Naive B cell (primary cell): Measurements from ENCODE around the gene ALOX15. TPM values are rescaled to one million over a fixed set of nuclear protein-coding genes. Genes with fewer than 3 reads are reported as not detected.
"Not testable (repeated sequence)": the region's sequence is repeated elsewhere in the genome, so short reads cannot be mapped to it uniquely, and the experiment has no call there.

Experiments
- ATAC-seq, 2 donors: fragments of 150-1000 bp; cut with Tn5 transposase; 2 replicates each; pipeline ENCODE4 v1.10.0; 2021; ENCODE audit warnings: low read depth in 2 of 2, mild to moderate bottlenecking in 2 of 2, moderate library complexity in 2 of 2
- DNase-seq: peaks from one replicate; pipeline ENCODE4 v3.0.0; 2022
- H3K27ac Mint-ChIP-seq, 6 donors: one replicate each; pipeline ENCODE4 v1.8.0; 2020 to 2022; ENCODE audit warnings: mild to moderate bottlenecking in 6 of 6, mixed read lengths in 6 of 6, moderate library complexity in 5 of 6, inconsistent platforms in 2 of 6
- H3K27me3 Mint-ChIP-seq, 3 donors: one replicate each; pipeline ENCODE4 v1.8.0; 2021 to 2022; ENCODE audit warnings: mixed read lengths in 3 of 3, mild to moderate bottlenecking in 1 of 3
- H3K36me3 Mint-ChIP-seq, 2 donors: one replicate each; pipeline ENCODE4 v1.8.0; 2020 to 2022; ENCODE audit warnings: mixed read lengths in 2 of 2, inconsistent platforms in 1 of 2, mild to moderate bottlenecking in 1 of 2
- H3K4me1 Mint-ChIP-seq, 3 donors: one replicate each; pipeline ENCODE4 v1.8.0; 2020 to 2022; ENCODE audit warnings: mixed read lengths in 3 of 3, inconsistent platforms in 1 of 3, mild to moderate bottlenecking in 1 of 3, moderate library complexity in 1 of 3
- H3K4me3 Mint-ChIP-seq, 8 donors: one replicate each; pipeline ENCODE4 v1.8.0; 2020 to 2022; ENCODE audit warnings: mild to moderate bottlenecking in 8 of 8, mixed read lengths in 8 of 8, moderate library complexity in 8 of 8, inconsistent platforms in 2 of 8
- H3K9me3 Mint-ChIP-seq, 7 donors: one replicate each; pipeline ENCODE4 v1.8.0; 2020 to 2022; ENCODE audit warnings: mixed read lengths in 7 of 7, mild to moderate bottlenecking in 5 of 7, inconsistent platforms in 2 of 7, moderate library complexity in 1 of 7
- polyA plus RNA-seq, 6 donors: library from polyadenylated mRNA; unstranded; fragments of 300-500 nt; fragmentation: Illumina TruSeq; gene quantifications; one replicate each; pipeline ENCODE4 v1.2.3, GENCODE V29; 2021; ENCODE audit warnings: low read depth in 6 of 6

Gene ALOX15
- polyA plus RNA-seq, 6 donors from 2014 or later: 0.09 TPM; not detected in 5

DNA sequence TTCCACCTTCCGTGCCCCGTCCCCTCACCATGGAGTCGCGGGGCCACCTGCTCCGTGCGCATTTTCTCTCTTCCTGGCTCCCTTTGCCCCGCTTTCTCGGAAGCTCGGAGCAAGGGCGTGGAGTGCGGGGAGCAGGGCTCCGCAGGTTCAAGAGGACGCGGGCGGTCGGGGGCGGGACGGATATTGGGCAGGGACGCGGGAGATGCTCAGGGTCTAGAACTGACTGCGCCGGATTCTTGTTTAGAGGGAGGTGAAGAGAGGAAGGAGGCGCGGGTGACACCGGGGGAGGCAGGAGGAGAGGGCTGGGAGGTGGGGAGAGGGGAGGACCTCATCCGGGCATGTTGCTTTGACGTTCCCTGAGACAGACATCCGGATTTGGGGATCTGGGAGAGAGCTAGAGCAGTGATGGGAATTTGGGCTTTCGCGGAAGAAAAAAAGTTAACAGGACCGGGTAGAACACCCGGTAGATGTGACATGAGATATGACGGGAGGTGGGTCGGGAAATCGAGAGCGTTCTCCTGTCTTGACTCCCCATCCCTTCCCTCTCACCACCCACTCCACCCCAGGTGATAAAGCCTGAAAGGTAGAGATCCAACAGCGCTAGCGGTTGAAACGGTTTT is 799 bp downstream of the ALOX15 start:
- peaks cover 0 to 10% of the 10 kb centered on the region in 2 donors for H3K36me3 Mint-ChIP-seq
- H3K27ac Mint-ChIP-seq: peak overlapping the region in 1 of 6 donors; percentile 85
- H3K4me3 Mint-ChIP-seq: peak overlapping the region in 6 of 8 donors; percentile 5 to 72 (median 40)
- peaks cover 54 to 75% (median 68%) of the 10 kb centered on the region in 3 donors for H3K27me3 Mint-ChIP-seq
- not testable (repeated sequence) for ATAC-seq, DNase-seq, H3K9me3 Mint-ChIP-seq
- peaks cover 35 to 45% (median 44%) of the 10 kb centered on the region in 3 donors for H3K4me1 Mint-ChIP-seq

DNA sequence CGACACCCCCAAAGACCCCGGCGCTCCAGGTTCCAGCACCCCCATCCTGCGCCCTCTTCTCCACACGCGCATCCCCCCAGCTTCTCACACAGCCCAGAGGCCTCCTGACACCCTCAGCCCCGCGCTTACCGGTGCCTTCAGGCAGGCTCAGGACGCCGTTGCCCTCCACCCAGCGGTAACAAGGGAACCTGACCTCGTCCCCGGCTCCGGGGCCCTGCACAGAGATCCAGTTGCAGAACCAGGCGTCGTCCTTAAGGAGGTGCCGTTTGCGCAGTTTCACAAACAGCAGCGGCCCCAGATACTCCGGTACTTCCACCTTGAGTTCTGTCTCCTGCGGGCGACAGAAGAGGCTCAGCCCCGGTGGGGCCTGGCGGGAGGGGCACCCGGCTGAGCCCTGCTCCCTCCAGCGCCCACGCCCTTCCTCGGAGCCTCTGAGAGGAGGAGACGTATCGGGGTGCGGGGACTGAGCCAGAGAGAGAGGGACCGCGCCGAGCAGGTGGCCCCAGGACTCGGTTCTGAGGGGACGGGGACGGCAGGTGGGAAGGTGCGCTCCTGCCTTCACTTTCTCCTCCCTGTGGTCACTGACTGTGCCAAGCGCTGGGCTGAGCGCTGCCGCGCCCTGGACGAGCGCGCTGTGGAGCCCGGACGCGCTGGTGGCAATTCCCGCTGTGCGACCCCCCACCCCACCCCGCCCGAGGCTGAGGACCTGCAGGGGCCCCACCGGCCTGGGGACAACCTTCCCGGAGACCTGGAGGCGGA is 2.0 kb downstream of the ALOX15 start:
- Mint-ChIP-seq H3K27ac (peak overlapping the region in 2 of 6 donors; percentile 54 to 87), H3K27me3 (peaks cover 44 to 63% (median 56%) of the 10 kb centered on the region in 3 donors), H3K4me1 (peaks cover 44 to 55% (median 53%) of the 10 kb centered on the region in 3 donors), H3K4me3 (peak overlapping the region; percentile 42 to 92 (median 84)), H3K36me3 (peaks cover 0 to 10% of the 10 kb centered on the region in 2 donors)
- DNase-seq: peak; percentile 27
- peak; percentile 65 to 66 for ATAC-seq
- H3K9me3 Mint-ChIP-seq: not testable (repeated sequence)

DNA sequence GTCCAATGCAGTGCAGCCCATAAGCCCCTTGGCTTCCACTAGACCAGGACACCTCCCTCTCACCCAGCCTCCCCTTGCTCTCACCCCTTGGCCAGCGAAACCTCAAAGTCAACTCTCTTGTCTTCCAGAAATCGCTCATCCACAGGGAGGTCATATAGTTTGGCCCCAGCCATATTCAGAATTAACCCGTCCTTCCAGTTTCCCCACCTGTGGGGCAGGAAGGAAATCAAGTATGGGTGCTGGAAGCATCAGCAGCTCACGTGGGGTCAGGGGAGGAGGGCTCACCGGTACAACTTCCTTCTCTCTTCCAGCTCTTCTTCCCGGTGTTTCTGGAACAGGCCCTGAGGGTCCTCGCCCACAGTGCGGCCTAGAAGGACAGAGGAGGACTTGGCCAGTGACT is 2.7 kb downstream of the ALOX15 start:
- DNase-seq, H3K9me3 Mint-ChIP-seq, ATAC-seq: not testable (repeated sequence)
- H3K4me3 Mint-ChIP-seq: peak overlapping the region in 7 of 8 donors; percentile 28 to 92 (median 82)
- peaks cover 0 to 10% of the 10 kb centered on the region in 2 donors for H3K36me3 Mint-ChIP-seq
- peak overlapping the region in 2 of 6 donors; percentile 37 to 54 for H3K27ac Mint-ChIP-seq
- peaks cover 44 to 58% (median 55%) of the 10 kb centered on the region in 3 donors for H3K4me1 Mint-ChIP-seq
- peaks cover 40 to 57% (median 50%) of the 10 kb centered on the region in 3 donors for H3K27me3 Mint-ChIP-seq

DNA sequence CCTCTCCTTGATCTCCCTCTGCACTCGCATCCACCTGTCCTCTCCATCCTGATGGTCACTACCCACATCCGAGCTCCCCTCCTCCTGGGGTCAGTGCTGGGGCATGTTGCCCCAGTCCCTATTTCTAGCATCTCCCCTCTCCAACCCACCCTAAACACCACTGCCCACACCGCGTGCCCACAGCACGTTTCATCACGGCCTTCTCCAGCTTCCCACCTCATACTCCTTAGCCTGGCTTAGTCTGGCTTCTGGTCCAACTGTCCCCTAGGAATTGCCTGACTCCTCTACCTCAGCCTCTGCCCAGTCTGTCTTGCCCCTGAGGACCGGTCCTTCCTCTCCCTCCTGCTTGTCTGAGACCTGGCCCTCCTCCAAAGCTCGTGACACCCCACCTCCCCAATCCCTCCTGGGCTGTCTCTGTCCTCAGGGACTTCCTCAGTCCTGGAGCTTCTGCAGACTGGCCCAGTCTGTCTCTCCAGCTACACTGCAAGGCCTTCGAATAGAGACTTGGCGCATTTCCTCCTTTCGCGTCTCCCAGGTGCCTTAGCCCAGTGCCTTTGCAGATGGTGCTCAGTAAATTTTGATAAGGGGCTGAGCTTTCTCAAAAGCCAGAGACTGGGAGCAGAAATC is 4.9 kb downstream of the ALOX15 start:
- Mint-ChIP-seq H3K4me3 (peak overlapping the region; percentile 47 to 93 (median 79)), H3K4me1 (peaks cover 44 to 57% (median 54%) of the 10 kb centered on the region in 3 donors), H3K36me3 (peaks cover 0 to 10% of the 10 kb centered on the region in 2 donors), H3K27me3 (peaks cover 22 to 35% (median 28%) of the 10 kb centered on the region in 3 donors), H3K9me3 (peaks cover 0 to 6% (median 0%) of the 10 kb centered on the region in 7 donors), H3K27ac (peak overlapping the region in 3 of 6 donors; percentile 22 to 89 (median 62))
- ATAC-seq (no peak), DNase-seq (no peak)

DNA sequence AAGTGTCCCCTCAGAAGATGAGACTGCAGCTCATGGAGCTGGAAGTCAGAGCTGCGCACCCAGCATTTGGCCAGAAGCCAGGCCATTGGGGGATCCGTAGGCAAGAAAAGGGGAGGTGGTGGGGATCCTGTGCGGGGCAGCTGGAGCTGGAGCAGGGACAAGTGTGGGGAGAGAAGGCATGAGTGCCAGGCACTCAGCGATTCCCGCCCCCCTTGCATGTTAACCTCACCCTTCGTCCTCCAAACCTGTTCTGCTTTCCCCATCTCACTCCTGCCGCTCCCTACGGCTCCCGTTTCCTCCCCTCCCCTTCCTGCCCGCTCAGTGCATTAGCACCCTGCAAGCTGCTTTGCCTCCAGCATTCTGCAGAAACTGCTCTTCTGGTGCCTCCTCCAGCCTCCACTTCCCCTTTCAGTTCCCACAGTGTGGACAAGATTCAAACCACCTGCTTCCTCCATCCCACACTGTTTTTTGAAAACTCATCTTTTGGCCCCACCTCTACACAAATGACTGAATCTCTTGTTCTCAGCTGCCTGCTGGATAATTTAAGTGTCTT is 5.6 kb downstream of the ALOX15 start:
- peaks cover 0 to 10% of the 10 kb centered on the region in 2 donors for H3K36me3 Mint-ChIP-seq
- H3K27ac Mint-ChIP-seq: peak overlapping the region in 4 of 6 donors; percentile 17 to 62 (median 40)
- ATAC-seq: peak; percentile 79 to 80
- DNase-seq: peak; percentile 55
- H3K27me3 Mint-ChIP-seq: peaks cover 16 to 28% (median 21%) of the 10 kb centered on the region in 3 donors
- H3K9me3 Mint-ChIP-seq: peaks cover 0 to 6% (median 0%) of the 10 kb centered on the region in 7 donors
- H3K4me1 Mint-ChIP-seq: peaks cover 45 to 59% (median 54%) of the 10 kb centered on the region in 3 donors
- H3K4me3 Mint-ChIP-seq: peak overlapping the region; percentile 36 to 93 (median 79)

DNA sequence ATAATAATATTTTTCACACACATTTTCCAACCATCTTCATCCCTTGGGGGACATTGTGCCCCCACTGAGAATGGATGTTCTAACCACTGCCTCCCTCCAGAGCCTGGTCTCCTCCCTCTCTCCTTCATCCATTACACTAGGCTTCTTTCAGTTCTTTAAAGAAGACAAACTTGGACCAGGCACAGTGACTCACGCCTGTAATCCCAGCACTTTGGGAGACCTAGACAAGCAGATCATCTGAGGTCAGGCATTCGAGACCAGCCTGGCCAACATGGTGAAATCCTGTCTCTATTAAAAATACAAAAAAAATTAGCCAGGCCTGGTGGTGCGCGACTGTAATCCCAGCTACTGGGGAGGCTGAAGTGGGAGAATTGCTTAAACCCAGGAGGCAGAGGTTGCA is 6.5 kb downstream of the ALOX15 start:
- Mint-ChIP-seq H3K27me3 (peaks cover 15 to 21% (median 18%) of the 10 kb centered on the region in 3 donors), H3K9me3 (peaks cover 0 to 6% (median 0%) of the 10 kb centered on the region in 7 donors), H3K4me3 (peak overlapping the region in 5 of 8 donors; percentile 29 to 90 (median 78)), H3K36me3 (peaks cover 0 to 10% of the 10 kb centered on the region in 2 donors), H3K4me1 (peaks cover 41 to 57% (median 50%) of the 10 kb centered on the region in 3 donors), H3K27ac (no peak overlapping the region)
- ATAC-seq (no peak), DNase-seq (no peak)

DNA sequence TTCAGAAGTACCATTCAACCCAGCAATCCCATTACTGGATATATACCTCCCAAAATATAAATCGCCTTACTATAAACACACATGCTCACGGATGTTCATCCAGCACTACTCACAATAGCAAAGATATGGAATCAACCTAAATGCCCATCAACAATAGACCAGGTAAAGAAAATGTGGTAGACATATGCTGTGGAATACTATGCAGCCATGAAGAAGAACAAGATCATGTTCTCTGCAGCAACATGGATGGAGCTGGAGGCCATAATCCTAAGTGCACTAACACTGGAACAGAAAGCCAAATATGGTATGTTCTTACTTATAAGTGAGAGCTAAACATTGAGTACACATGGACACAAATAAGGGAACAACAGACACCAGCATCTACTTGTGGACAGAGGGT is 7.8 kb downstream of the ALOX15 start:
- no peak for ATAC-seq
- H3K27me3 Mint-ChIP-seq: peaks cover 8 to 11% (median 9%) of the 10 kb centered on the region in 3 donors
- peaks cover 33 to 48% (median 42%) of the 10 kb centered on the region in 3 donors for H3K4me1 Mint-ChIP-seq
- peaks cover 0 to 3% of the 10 kb centered on the region in 2 donors for H3K36me3 Mint-ChIP-seq
- no peak overlapping the region for H3K27ac Mint-ChIP-seq
- peak overlapping the region in 2 of 8 donors; percentile 52 to 55 for H3K4me3 Mint-ChIP-seq
- no peak for DNase-seq
- H3K9me3 Mint-ChIP-seq: peaks cover 0 to 6% (median 0%) of the 10 kb centered on the region in 7 donors

DNA sequence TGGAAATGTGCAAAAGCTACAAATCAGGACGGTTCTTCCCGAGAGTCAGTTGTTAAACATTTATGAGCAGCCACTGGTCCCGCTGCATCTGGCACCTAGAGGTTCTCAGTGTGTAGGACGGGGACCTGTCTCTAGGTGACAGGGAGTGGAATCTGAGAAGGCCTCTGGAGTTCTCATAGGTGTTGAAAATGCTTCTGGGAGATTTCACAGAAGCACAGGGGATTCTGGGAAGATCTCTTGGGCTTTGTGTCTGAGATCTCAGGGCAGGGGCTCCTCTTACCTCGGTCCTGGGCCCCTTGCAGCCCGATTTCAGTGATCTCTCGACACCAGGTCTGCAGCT is 8.9 kb downstream of the ALOX15 start:
- peak overlapping the region in 2 of 6 donors; percentile 21 to 73 for H3K27ac Mint-ChIP-seq
- DNase-seq (no peak), ATAC-seq (no peak)
- no peak overlapping the region for H3K4me3 Mint-ChIP-seq
- H3K9me3 Mint-ChIP-seq: peaks cover 0 to 6% (median 0%) of the 10 kb centered on the region in 7 donors
- peaks cover 0 to 5% (median 1%) of the 10 kb centered on the region in 3 donors for H3K27me3 Mint-ChIP-seq
- peaks cover 26 to 45% (median 39%) of the 10 kb centered on the region in 3 donors for H3K4me1 Mint-ChIP-seq
- H3K36me3 Mint-ChIP-seq: no peaks in the 10 kb centered on the region

DNA sequence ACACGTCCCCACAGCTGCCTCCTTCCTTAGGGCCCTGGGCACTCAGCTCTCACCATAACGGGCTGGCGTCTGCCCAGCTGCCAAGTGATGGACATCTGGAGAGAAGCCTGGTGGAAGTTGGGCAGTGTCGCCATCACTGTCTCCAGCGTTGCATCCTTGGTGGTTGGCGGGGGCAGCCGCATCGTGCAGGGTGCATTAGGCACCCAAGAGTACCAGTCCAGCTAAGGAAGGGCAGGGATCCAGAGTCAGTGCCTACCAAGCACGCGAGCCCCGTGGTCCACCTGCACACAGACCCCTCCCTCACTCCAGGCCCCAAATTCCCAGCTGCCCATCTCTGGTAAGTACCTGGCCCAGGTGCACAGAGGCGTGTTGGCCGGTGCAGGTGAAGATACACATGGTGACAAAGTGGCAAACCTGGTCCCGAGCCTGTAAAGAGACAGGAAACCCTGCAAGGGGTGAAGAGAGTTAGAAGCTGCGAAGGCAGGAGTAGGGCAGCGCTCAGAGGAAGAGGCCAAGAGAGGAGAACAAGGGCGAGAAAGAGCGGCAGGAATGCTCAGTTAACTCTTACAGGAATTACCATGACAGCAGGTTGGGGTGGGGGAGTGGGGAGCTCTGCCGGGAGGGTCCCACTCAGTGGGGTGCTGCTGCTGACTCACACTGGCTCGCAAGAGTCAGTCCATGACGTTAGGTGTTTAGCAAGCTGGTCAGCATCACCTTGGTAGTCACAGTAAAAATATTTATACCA is 9.5 kb downstream of the ALOX15 start:
- Mint-ChIP-seq H3K9me3 (peaks cover 0 to 6% (median 0%) of the 10 kb centered on the region in 7 donors), H3K36me3 (no peaks in the 10 kb centered on the region), H3K27ac (peak overlapping the region in 2 of 6 donors; percentile 73 to 85), H3K4me1 (peaks cover 26 to 41% (median 34%) of the 10 kb centered on the region in 3 donors), H3K4me3 (no peak overlapping the region), H3K27me3 (peaks cover 0 to 7% (median 5%) of the 10 kb centered on the region in 3 donors)
- no peak for ATAC-seq
- no peak for DNase-seq

DNA sequence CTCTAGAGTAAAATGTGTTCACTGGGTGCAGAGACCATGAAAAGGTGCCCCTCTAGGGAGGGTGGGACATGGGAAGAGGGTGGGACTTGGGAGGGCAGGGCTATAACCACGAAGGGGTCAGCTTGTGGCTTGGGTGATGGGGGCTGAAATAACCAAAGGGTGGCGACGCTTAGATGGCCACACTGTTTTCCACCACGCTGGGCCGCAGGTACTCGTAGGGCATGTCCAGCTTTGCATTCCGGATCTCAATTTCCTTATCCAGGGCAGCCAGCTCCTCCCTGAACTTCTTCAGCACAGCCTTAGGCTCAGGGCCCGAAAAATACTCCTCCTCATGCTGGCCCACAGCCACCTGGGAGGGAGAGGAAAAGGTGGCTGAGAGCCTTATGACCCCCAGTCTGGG is 10.0 kb downstream of the ALOX15 start:
- H3K27me3 Mint-ChIP-seq: peaks cover 0 to 11% (median 10%) of the 10 kb centered on the region in 3 donors

DNA sequence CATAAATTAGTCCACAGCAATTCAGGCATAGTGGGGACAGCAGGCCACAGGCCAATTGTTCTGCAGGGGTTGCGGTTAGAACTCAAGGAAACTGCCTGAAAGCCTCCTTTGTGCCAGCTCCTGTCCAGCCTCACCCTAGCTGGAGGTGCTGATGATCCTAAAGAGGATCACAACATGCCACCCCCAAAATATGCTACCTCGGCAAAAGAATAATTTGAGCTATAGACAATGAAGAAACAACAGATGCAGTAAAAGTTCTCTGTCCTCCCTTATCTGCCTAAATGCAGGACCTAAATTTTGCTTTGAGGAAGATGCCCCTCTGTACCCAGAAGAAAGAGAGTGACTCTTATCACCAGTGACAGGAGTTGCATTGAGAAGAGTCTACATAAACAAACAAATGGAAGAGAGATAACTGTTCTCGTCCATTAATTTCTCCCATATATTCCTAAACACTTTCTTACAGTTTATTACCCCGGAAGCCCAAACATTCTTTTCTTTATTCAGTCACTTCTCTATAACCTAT is 14.7 kb downstream of the ALOX15 start:
- ATAC-seq: no peak

More for the DNA sequence above, 10.0 kb downstream of the ALOX15 start:
- DNase-seq (no peak), ATAC-seq (no peak)
- no peak overlapping the region for H3K27ac Mint-ChIP-seq
- peaks cover 0 to 6% (median 0%) of the 10 kb centered on the region in 7 donors for H3K9me3 Mint-ChIP-seq
- H3K36me3 Mint-ChIP-seq: no peaks in the 10 kb centered on the region
- H3K4me1 Mint-ChIP-seq: peaks cover 20 to 36% (median 28%) of the 10 kb centered on the region in 3 donors
- H3K4me3 Mint-ChIP-seq: no peak overlapping the region

DNA sequence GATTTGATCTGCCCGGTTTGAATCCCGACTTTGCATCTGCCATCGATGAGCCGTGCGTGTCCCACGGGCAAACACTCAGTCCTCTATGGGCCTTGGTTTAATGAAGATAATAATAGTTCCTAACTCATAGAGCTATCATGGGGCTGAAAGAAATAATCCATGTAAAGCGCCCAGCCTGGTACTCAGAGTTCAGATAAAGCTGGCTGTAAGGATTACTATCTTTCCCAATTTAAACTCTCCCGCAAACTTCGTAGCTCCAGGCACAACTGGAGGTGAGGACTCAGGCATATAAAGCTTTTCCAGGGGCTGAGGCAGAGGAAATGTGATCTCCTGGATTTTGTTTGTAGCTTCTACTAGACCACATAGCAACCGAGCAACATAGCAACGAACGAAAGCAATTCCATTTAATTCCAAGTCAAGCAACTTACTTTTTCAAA is 16.3 kb downstream of the ALOX15 start:
- Mint-ChIP-seq H3K4me1 (peaks cover 0 to 7% (median 3%) of the 10 kb centered on the region in 3 donors), H3K9me3 (peaks cover 0 to 4% (median 0%) of the 10 kb centered on the region in 7 donors), H3K27me3 (peaks cover 11 to 36% (median 11%) of the 10 kb centered on the region in 3 donors), H3K36me3 (no peaks in the 10 kb centered on the region), H3K27ac (peak overlapping the region in 1 of 6 donors; percentile 37), H3K4me3 (no peak overlapping the region)
- ATAC-seq: no peak
- no peak for DNase-seq

More for the DNA sequence above, 14.7 kb downstream of the ALOX15 start:
- H3K27me3 Mint-ChIP-seq: peaks cover 11 to 32% (median 11%) of the 10 kb centered on the region in 3 donors
- peaks cover 7 to 14% (median 10%) of the 10 kb centered on the region in 3 donors for H3K4me1 Mint-ChIP-seq
- peaks cover 0 to 4% (median 0%) of the 10 kb centered on the region in 7 donors for H3K9me3 Mint-ChIP-seq
- H3K36me3 Mint-ChIP-seq: no peaks in the 10 kb centered on the region
- no peak overlapping the region for H3K4me3 Mint-ChIP-seq
- no peak overlapping the region for H3K27ac Mint-ChIP-seq
- DNase-seq: no peak
